ENCODE measurements around the gene RICTOR.

RICTOR gene

GRCh38 chr5:38985909-38986452, 88.2 kb downstream of the RICTOR start:
- H3K36me3 Mint-ChIP-seq, result peaks cover 50% of the 10 kb centered on the region
- peaks cover 19% of the 10 kb centered on the region for H3K4me1 Mint-ChIP-seq
- H3K9me3 Mint-ChIP-seq, result peaks cover 3% of the 10 kb centered on the region
- H3K4me3 Mint-ChIP-seq, result no peak overlapping the region
- no peak overlapping the region for H3K27ac Mint-ChIP-seq
- H3K27me3 Mint-ChIP-seq, result no peaks in the 10 kb centered on the region
- ATAC-seq, result no peak

DNA sequence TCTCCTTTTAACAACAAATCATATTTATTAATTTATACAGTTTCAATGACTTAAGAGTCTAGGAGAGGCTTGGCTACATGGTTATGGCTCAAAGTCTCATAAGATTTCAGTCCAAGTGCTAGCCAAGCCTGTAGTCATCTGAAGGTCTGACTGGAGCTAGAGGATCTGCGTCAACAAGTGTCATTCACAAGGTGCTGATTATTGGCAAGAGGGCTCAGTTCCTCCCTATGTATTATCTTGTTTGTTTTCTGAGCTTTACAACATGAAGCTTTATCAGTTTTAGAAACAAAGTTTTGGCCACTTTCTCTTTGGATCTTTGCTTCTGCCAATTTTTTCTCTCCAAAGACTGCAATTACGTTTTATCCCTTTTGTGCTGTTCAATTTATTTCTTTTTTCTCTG, 94.7 kb downstream of the RICTOR start:
- Mint-ChIP-seq H3K27ac (no peak overlapping the region), H3K9me3 (no peaks in the 10 kb centered on the region), H3K27me3 (no peaks in the 10 kb centered on the region), H3K4me3 (no peak overlapping the region), H3K36me3 (peaks cover 28% of the 10 kb centered on the region), H3K4me1 (no peaks in the 10 kb centered on the region)
- no peak for ATAC-seq

DNA sequence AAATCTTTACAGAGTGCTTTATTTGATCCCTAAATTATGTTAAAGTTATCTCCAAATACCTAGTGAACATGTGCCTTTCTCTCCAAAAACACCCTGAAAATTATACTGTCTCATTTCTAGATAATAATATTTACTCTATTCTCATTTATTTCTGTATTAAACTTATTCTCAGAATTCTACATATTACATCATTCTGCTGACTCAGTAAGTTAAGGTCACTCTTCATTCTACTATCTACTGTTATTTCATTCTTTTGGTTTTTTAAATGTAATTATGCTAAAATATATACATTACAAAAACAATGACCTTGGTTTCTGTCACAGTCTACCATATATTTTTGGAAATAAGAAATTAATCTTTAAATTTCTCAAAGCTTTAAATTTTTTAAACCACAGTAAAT, 96.2 kb downstream of the RICTOR start:
- no peaks in the 10 kb centered on the region for H3K27me3 Mint-ChIP-seq
- no peak overlapping the region for H3K4me3 Mint-ChIP-seq
- no peak for ATAC-seq
- H3K27ac Mint-ChIP-seq, result no peak overlapping the region
- H3K4me1 Mint-ChIP-seq, result no peaks in the 10 kb centered on the region
- H3K36me3 Mint-ChIP-seq, result peaks cover 34% of the 10 kb centered on the region
- no peaks in the 10 kb centered on the region for H3K9me3 Mint-ChIP-seq

GRCh38 chr5:38968665-38969064, 105.5 kb downstream of the RICTOR start:
- H3K4me1 Mint-ChIP-seq, result no peaks in the 10 kb centered on the region
- H3K9me3 Mint-ChIP-seq, result no peaks in the 10 kb centered on the region
- H3K27ac Mint-ChIP-seq, result no peak overlapping the region
- no peaks in the 10 kb centered on the region for H3K36me3 Mint-ChIP-seq
- H3K27me3 Mint-ChIP-seq, result no peaks in the 10 kb centered on the region
- ATAC-seq, result no peak
- H3K4me3 Mint-ChIP-seq, result no peak overlapping the region

DNA sequence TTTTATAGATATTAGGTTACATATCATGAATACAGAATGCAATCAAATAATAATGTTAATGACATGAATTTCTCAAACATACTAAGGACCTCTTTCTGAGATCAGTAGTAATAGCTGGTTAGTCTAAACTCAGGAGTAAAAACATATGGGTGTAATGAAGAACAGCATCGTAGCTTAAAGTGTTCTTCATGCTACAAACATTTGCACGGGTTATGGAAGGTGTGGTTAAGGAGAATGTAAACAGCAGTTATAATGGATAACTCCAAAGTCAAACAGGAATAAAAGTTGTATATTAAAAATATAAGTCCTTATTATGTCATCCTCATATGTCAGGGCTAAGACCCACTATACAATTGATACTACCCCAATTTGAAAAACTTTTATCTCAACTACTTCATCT, 112.5 kb downstream of the RICTOR start:
- Mint-ChIP-seq H3K4me3 (no peak overlapping the region), H3K36me3 (peaks cover 24% of the 10 kb centered on the region), H3K9me3 (no peaks in the 10 kb centered on the region), H3K27me3 (no peaks in the 10 kb centered on the region), H3K27ac (no peak overlapping the region), H3K4me1 (no peaks in the 10 kb centered on the region)
- ATAC-seq, result no peak

GRCh38 chr5:38953426-38954012, 120.7 kb downstream of the RICTOR start:
- Mint-ChIP-seq H3K27ac (no peak overlapping the region), H3K36me3 (peaks cover 51% of the 10 kb centered on the region), H3K9me3 (no peaks in the 10 kb centered on the region), H3K4me1 (no peaks in the 10 kb centered on the region), H3K27me3 (no peaks in the 10 kb centered on the region), H3K4me3 (no peak overlapping the region)
- no peak for ATAC-seq

DNA sequence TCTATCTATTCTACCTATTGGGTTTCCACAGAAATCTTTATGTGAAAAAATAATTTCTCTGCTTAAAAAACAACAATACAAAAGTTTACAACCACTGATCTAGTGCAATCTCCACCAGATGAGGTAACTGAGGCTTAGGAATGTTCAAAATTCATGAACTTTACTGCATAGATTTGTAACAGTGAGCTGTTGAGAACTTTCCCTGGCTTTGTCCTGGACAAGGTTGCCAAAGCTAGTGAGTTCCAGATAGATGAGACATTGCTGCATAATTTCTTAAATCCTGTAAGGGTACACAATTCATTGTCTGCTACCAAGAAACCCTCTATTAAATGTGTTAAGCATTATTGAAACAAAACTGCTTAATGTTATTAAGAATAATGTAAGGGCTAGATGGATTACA, 125.7 kb downstream of the RICTOR start:
- Mint-ChIP-seq H3K4me1 (no peaks in the 10 kb centered on the region), H3K27me3 (no peaks in the 10 kb centered on the region), H3K4me3 (no peak overlapping the region), H3K27ac (no peak overlapping the region), H3K9me3 (no peaks in the 10 kb centered on the region), H3K36me3 (peaks cover 39% of the 10 kb centered on the region)
- no peak for ATAC-seq

DNA sequence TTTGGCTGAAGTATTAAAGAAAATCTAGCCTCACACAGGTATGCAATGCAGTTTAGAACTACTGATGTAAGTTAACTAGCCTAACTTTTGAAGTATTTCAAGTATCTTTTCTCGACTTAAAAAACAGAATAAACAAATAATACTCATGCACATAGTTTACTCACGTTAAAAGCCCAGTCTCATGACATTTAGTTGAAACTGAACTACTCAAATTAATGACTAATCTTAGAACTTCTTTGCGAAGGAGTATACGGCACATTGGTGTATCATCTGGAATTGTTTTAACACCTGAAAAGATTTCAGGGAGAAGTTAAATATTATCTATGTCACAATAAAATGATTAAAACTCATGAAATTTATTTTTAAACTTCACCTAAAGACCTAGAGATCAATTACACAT, 129.9 kb downstream of the RICTOR start:
- ATAC-seq, result no peak
- Mint-ChIP-seq H3K4me3 (no peak overlapping the region), H3K27me3 (no peaks in the 10 kb centered on the region), H3K36me3 (peaks cover 17% of the 10 kb centered on the region), H3K9me3 (no peaks in the 10 kb centered on the region), H3K27ac (no peak overlapping the region), H3K4me1 (no peaks in the 10 kb centered on the region)

DNA sequence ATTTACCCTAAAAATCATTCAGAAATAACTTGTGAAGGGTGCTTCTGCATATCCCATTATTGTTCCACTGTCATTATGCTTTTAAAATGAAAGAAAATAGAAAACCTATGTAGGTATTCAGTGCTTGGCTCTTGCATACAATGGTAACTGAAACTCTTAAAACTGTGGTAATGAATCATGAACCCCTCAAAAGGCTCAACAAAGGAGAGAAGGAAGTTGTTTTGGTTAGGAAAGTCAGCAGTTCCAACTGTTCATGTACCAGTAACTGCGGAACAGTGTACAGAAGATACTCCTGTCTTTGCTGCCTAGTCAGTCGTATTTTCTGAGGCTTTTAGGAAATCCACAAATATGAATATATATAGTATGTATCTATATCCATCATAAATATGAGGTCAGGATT, 132.3 kb downstream of the RICTOR start:
- Mint-ChIP-seq H3K36me3 (peaks cover 32% of the 10 kb centered on the region), H3K27ac (no peak overlapping the region), H3K27me3 (no peaks in the 10 kb centered on the region), H3K9me3 (no peaks in the 10 kb centered on the region), H3K4me1 (no peaks in the 10 kb centered on the region), H3K4me3 (no peak overlapping the region)
- no peak for ATAC-seq

DNA sequence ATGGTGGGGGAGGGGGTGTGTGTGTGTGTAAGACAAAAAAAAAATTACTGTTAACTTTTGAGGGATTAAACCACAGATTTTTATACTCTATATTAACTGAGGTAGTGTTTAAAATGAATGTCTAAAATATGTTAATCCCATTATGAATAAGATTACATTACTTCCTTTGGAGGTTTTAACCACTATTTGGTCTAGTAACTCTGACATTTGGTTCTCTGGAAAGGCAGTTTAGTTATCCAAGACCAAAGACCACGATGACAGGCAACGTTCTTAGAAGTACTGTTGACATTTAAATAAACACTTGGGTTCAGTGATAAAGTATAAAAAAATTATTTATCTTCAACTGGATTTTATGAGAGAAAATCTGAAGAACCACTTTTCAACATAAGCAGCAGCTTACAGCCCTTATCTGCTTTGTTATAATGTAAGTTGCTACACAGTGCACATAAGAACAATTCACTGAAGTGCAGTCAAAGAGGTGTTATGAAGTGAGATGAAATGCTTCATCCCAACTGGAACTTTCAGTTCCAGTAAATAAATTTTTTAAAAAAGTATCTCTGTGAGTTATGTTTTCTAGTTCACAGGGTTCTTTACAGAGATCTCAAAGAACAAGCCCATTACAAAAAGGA, 133.9 kb downstream of the RICTOR start:
- Mint-ChIP-seq H3K4me1 (no peaks in the 10 kb centered on the region), H3K4me3 (no peak overlapping the region), H3K27me3 (no peaks in the 10 kb centered on the region), H3K36me3 (peaks cover 33% of the 10 kb centered on the region), H3K27ac (no peak overlapping the region), H3K9me3 (no peaks in the 10 kb centered on the region)
- ATAC-seq, result no peak

DNA sequence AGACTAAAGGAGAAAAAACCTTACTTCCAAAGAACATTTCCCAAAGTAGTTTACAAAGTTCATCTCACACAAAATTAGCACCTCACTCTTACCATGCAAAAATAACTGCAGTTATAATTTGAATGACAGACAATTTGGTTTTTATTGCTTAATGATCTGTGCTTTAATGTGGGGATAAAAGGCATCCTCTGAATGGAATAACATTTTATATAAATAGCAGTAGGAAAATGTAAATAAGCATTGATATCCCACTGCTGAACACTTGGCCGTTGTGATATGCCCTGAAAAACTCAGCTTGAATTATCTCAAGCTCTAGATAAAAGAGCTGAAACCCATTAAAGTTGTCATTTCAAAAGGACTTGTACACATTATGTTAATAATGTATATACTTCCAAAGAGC, 135.2 kb downstream of the RICTOR start:
- no peaks in the 10 kb centered on the region for H3K27me3 Mint-ChIP-seq
- H3K4me1 Mint-ChIP-seq, result no peaks in the 10 kb centered on the region
- H3K4me3 Mint-ChIP-seq, result no peak overlapping the region
- H3K9me3 Mint-ChIP-seq, result no peaks in the 10 kb centered on the region
- H3K36me3 Mint-ChIP-seq, result peaks cover 29% of the 10 kb centered on the region
- H3K27ac Mint-ChIP-seq, result no peak overlapping the region
- no peak for ATAC-seq

GRCh38 chr5:38938424-38938823, 135.8 kb downstream of the RICTOR start:
- no peak for ATAC-seq
- Mint-ChIP-seq H3K4me3 (no peak overlapping the region), H3K27me3 (no peaks in the 10 kb centered on the region), H3K27ac (no peak overlapping the region), H3K9me3 (no peaks in the 10 kb centered on the region), H3K4me1 (no peaks in the 10 kb centered on the region), H3K36me3 (peaks cover 29% of the 10 kb centered on the region)

DNA sequence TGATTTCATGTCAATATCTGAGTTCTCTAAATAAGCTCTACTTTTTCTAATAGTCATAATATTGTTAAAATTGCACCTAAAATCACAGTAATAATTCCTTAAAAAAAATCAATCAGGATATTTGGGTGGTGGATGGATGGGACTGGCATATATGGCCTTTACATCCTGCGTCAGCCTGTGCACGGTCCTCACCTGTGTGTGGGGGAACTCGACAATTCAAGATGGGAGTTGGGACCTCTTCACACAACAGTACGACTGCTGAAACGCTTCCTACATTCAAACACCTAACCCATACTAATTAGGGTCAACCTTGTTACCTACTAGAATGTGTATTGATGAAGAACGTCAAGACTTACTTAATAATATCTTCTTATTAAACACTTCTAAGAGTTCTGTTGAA, 137.9 kb downstream of the RICTOR start:
- H3K4me3 Mint-ChIP-seq, result no peak overlapping the region
- H3K9me3 Mint-ChIP-seq, result no peaks in the 10 kb centered on the region

DNA sequence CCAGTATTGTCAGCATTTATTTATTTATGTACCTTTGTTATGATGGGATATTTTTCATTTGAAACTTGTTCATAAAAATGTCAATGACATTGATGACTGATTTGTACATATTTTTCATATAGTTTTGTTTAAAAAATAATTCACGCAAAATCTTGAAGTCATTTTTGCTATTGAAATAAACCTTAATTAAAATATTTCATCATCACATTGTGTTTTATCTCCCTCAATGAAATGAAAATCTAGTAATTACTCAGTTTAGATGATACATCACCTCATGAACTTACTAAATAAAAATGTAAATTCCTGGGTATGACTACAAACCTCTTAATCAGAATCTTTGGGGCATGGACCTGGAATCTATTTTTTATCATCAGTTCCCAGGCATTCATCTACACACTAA, 138.8 kb downstream of the RICTOR start:
- H3K27me3 Mint-ChIP-seq, result no peaks in the 10 kb centered on the region
- H3K9me3 Mint-ChIP-seq, result no peaks in the 10 kb centered on the region
- H3K27ac Mint-ChIP-seq, result no peak overlapping the region
- no peaks in the 10 kb centered on the region for H3K4me1 Mint-ChIP-seq
- no peak overlapping the region for H3K4me3 Mint-ChIP-seq
- peaks cover 23% of the 10 kb centered on the region for H3K36me3 Mint-ChIP-seq
- ATAC-seq, result no peak

More for the DNA sequence above, 137.9 kb downstream of the RICTOR start:
- H3K36me3 Mint-ChIP-seq, result peaks cover 23% of the 10 kb centered on the region
- ATAC-seq, result no peak
- no peak overlapping the region for H3K27ac Mint-ChIP-seq
- H3K4me1 Mint-ChIP-seq, result no peaks in the 10 kb centered on the region
- H3K27me3 Mint-ChIP-seq, result no peaks in the 10 kb centered on the region

GRCh38 chr5:38932854-38933408, 141.3 kb downstream of the RICTOR start:
- peak; percentile 46 for ATAC-seq
- no peak overlapping the region for H3K27ac Mint-ChIP-seq
- no peak overlapping the region for H3K4me3 Mint-ChIP-seq
- H3K27me3 Mint-ChIP-seq, result peaks cover 5% of the 10 kb centered on the region
- no peaks in the 10 kb centered on the region for H3K4me1 Mint-ChIP-seq
- H3K36me3 Mint-ChIP-seq, result peaks cover 15% of the 10 kb centered on the region
- H3K9me3 Mint-ChIP-seq, result no peaks in the 10 kb centered on the region

DNA sequence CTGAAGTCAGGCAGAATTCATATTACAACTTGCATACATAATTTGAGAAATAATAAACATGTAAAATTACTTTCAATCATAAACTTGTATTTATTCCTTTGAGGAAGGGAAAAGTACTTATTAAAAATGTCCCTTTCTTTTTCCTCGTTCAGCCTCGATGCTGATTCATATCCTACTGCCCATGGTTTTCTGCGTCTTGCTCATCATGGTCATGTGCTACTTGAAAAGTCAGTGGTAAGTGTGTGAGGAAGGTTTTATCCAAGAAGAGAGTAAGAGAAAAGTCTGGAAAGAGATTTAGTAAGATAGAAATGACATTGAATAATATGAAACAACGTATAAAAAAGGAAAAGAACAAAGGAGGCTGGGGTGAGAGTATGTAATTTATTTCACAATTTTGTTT, 142.5 kb downstream of the RICTOR start:
- Mint-ChIP-seq H3K36me3 (peaks cover 6% of the 10 kb centered on the region), H3K4me1 (no peaks in the 10 kb centered on the region), H3K9me3 (no peaks in the 10 kb centered on the region), H3K27me3 (peaks cover 10% of the 10 kb centered on the region), H3K27ac (no peak overlapping the region), H3K4me3 (no peak overlapping the region)
- no peak for ATAC-seq
